HepG2 (cell line): ENCODE measurements around the gene PXMP4. TPM values are rescaled to one million over a fixed set of nuclear protein-coding genes. Genes with fewer than 3 reads are reported as not detected.

ENCODE experiments used
- ARNT2 ChIP-seq: sonication (generic); formaldehyde crosslinking; IDR thresholded peaks from 2 replicates; pipeline ENCODE4 v1.8.0; 2022; ENCODE audit warnings: mild to moderate bottlenecking, low read depth, missing genetic modification reagents, moderate library complexity
- IRF9 ChIP-seq: sonication (generic); formaldehyde crosslinking; IDR thresholded peaks from 2 replicates; pipeline ENCODE4 v1.8.0; 2022; ENCODE audit warnings: missing genetic modification reagents, mild to moderate bottlenecking, borderline replicate concordance
- MAFK ChIP-seq, 2 experiments: IDR thresholded peaks in 1 of 2; conservative IDR thresholded peaks in 1 of 2; 2 replicates each; pipeline ENCODE4 v1.6.1; 2011; ENCODE audit warnings: improper control_type of control experiment in 2 of 2, low read length in 2 of 2
- MLLT10 ChIP-seq: sonication (generic); formaldehyde crosslinking; IDR thresholded peaks from 2 replicates; pipeline ENCODE4 v1.4.0; 2020; ENCODE audit warnings: missing genetic modification reagents
- NR0B2 ChIP-seq: sonication (generic); formaldehyde crosslinking; IDR thresholded peaks from 2 replicates; pipeline ENCODE4 v1.4.0; 2020; ENCODE audit warnings: mild to moderate bottlenecking, missing genetic modification reagents
- NR3C1 ChIP-seq: sonication (generic); formaldehyde crosslinking; IDR thresholded peaks from 2 replicates; pipeline ENCODE4 v1.4.0; 2020; ENCODE audit warnings: missing genetic modification reagents
- RARA ChIP-seq: IDR thresholded peaks from 2 replicates; pipeline ENCODE4 v1.6.1; 2016; ENCODE audit warnings: missing genetic modification reagents, missing compliant biosample characterization
- REL ChIP-seq: sonication (generic); formaldehyde crosslinking; conservative IDR thresholded peaks from 2 replicates; pipeline ENCODE4 v1.8.0; 2022; ENCODE audit warnings: mild to moderate bottlenecking, missing genetic modification reagents, moderate library complexity
- SRY ChIP-seq: sonication (generic); formaldehyde crosslinking; IDR thresholded peaks from 2 replicates; pipeline ENCODE4 v1.8.0; 2022; ENCODE audit warnings: mild to moderate bottlenecking, missing genetic modification reagents
- ZBTB4 ChIP-seq: sonication (generic); formaldehyde crosslinking; IDR thresholded peaks from 2 replicates; pipeline ENCODE4 v1.4.0; 2020; ENCODE audit warnings: missing genetic modification reagents, mild to moderate bottlenecking, borderline replicate concordance
- ZNF24 ChIP-seq: fragments of 450-650 bp; IDR thresholded peaks from 2 replicates; pipeline ENCODE4 v1.6.1; 2017; ENCODE audit warnings: antibody characterized with exemption, mild to moderate bottlenecking
- ZNF496 ChIP-seq: sonication (generic); formaldehyde crosslinking; IDR thresholded peaks from 2 replicates; pipeline ENCODE4 v1.8.1; 2023; ENCODE audit warnings: mild to moderate bottlenecking, moderate library complexity, missing genetic modification reagents; ENCODE audit not compliant: insufficient replicate concordance
- ZNF547 ChIP-seq: sonication (generic); formaldehyde crosslinking; IDR thresholded peaks from 2 replicates; pipeline ENCODE4 v1.5.1; 2020; ENCODE audit warnings: mild to moderate bottlenecking, missing genetic modification reagents
- ZNF549 ChIP-seq: sonication (generic); formaldehyde crosslinking; IDR thresholded peaks from 2 replicates; pipeline ENCODE4 v1.5.0; 2020; ENCODE audit warnings: missing genetic modification reagents
- ZNF605 ChIP-seq: sonication (generic); formaldehyde crosslinking; IDR thresholded peaks from 2 replicates; pipeline ENCODE4 v1.8.0; 2022; ENCODE audit warnings: mild to moderate bottlenecking, missing genetic modification reagents
- ZNF652 ChIP-seq: IDR thresholded peaks from 2 replicates; pipeline ENCODE4 v1.6.1; 2016; ENCODE audit warnings: low read depth, borderline replicate concordance
- ZNF737 ChIP-seq: sonication (generic); formaldehyde crosslinking; IDR thresholded peaks from 2 replicates; pipeline ENCODE4 v1.5.0; 2020; ENCODE audit warnings: missing genetic modification reagents, mild to moderate bottlenecking, borderline replicate concordance
- polyA plus RNA-seq, 8 experiments: library from polyadenylated mRNA; depleted of rRNA in 3 of 8; stranded (reverse) in 7 of 8; unstranded in 1 of 8; fragments of >200 nt; fragmentation: Illumina TruSeq in 4 of 8; extraction: Trizol in 4 of 8; gene quantifications; 2 replicates each; pipeline versions ENCODE4 v1.2.1 to v1.2.3, GENCODE V29; 2011 to 2016; ENCODE audit warnings: low read depth in 4 of 8, missing spikeins in 1 of 8, mixed read lengths in 1 of 8; ENCODE audit not compliant: insufficient read depth in 1 of 8
- total RNA-seq, 5 experiments: library from RNA; depleted of rRNA; stranded (reverse); fragments of >200 nt; fragmentation: Illumina TruSeq; extraction: Trizol; gene quantifications; 2 replicates each; pipeline ENCODE4 v1.2.3, GENCODE V29; 2016; ENCODE audit warnings: low read depth in 1 of 5
- TF ChIP-seq, protein P1 (sequence below): conservative IDR thresholded peaks from 2 replicates; pipeline ENCODE4 v1.6.1; 2018; ENCODE audit warnings: missing genetic modification reagents
- TF ChIP-seq, protein P2 (sequence below): sonication (generic); formaldehyde crosslinking; IDR thresholded peaks from 2 replicates; pipeline ENCODE4 v1.8.1; 2023; ENCODE audit warnings: mild to moderate bottlenecking, moderate library complexity, missing genetic modification reagents

PXMP4 gene
- total and polyA plus RNA-seq, 2 of the 13 experiments (the other 11 are each of a cell fraction or from before 2014, with no cell fraction given), result not detected

DNA sequence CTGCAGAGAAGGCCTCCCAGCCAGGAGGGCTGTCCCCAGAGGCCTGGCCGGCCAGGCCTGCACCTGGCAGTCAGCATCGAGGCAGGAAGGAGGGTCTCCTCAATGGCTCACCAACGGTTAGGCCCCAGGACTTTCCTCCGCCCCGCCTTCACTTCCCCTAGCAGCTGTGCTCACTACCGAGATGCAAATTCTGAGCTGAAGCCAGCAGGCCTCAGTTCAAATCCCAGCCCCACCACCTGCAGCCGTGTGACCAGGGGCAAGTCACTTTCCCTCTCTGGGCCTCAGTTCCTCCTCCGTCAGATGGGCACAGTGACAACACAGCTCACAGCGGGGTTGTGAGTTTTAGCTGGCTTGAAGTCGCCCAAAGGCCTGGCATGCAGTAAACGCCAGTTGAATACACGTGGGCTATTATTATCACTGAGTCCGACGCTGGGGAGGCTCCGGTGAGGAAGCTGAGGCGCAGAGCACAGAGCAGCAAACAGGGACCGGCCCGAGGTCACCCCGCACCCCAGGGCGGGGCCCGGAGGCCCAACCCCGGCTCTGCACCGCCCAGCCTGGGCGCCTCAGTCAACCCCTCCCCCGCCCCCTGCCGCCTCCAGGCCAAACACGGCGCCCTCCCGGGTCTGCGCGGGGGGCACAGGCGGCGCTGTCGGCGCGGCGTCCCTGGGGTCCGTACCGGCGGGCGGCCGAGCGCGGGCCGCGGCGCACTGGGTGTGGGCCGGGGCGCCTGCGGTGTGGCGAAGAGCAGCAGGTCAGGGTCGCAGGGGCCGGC lies 34.6 kb downstream of the PXMP4 start (continued):
- TF ChIP-seq ZBTB4 (CRISPR knock-in tag) (peak; percentile 23; the same call in 1 of the 2 replicates), NR3C1 (CRISPR knock-in tag) (no peak), RARA (CRISPR knock-in tag) (no peak), ZNF549 (CRISPR knock-in tag) (no peak), ZNF652 (CRISPR knock-in tag) (no peak), ZNF737 (CRISPR knock-in tag) (no peak), ZNF605 (CRISPR knock-in tag) (no peak), MAFK (conservative IDR thresholded peaks at IDR 0.05 in 1 of 2, IDR thresholded peaks at IDR 0.05 in 1 of 2; ENCODE audit: low read length in 2 of 2) (no peak), NR0B2 (CRISPR knock-in tag) (no peak), SRY (CRISPR knock-in tag) (0 out of 2 replicates have a peak, but pooled peaks have one; percentile 15), MLLT10 (CRISPR knock-in tag) (no peak), ZNF496 (CRISPR knock-in tag) (no peak), ARNT2 (CRISPR knock-in tag) (peak; percentile 57; the same call in 1 of the 2 replicates), REL (CRISPR knock-in tag) (no peak), ZNF24 (no peak), ZNF547 (CRISPR knock-in tag) (no peak; the same call in 1 of the 2 replicates), IRF9 (no peak; the same call in 1 of the 2 replicates)
- TF ChIP-seq, protein P1, sequence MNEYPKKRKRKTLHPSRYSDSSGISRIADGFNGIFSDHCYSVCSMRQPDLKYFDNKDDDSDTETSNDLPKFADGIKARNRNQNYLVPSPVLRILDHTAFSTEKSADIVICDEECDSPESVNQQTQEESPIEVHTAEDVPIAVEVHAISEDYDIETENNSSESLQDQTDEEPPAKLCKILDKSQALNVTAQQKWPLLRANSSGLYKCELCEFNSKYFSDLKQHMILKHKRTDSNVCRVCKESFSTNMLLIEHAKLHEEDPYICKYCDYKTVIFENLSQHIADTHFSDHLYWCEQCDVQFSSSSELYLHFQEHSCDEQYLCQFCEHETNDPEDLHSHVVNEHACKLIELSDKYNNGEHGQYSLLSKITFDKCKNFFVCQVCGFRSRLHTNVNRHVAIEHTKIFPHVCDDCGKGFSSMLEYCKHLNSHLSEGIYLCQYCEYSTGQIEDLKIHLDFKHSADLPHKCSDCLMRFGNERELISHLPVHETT (CRISPR knock-in tag), result no peak
- TF ChIP-seq, protein P2, sequence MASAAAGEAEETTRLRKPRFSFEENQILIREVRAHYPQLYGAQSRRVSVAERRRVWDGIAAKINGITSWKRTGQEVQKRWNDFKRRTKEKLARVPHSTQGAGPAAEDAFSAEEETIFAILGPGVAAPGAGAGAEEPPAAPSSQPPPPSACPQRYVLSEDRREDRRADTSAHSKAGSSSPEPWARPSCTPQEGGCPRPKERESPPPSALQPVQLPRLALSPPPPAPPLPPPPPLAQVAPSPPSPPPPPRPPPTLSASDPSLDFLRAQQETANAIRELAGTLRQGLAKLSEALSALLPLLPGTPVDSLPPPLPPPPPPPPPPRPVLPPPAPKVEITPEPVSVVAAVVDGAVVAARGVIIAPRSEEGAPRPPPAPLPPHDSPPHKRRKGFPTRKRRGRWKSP (CRISPR knock-in tag), result no peak
